HG02885 (cell line): Measurements from ENCODE around the gene EVPLL.
"Not testable (repeated sequence)": the region's sequence is repeated elsewhere in the genome, so short reads cannot be mapped to it uniquely, and the experiment has no call there.

ENCODE experiments used
- ATAC-seq: cut with Tn5 transposase; IDR thresholded peaks from one replicate; pipeline ENCODE4 v1.9.1; 2021; ENCODE audit warnings: mild to moderate bottlenecking; ENCODE audit not compliant: unreplicated experiment, poor library complexity

Gene EVPLL

GRCh38 chr17:18377437-18378204, at the start of gene EVPLL:
Gene EVPLL (plus strand): TSS chr17:18377778. CDS start chr17:18380938, 3,160 bp downstream.
- no peak for ATAC-seq

DNA sequence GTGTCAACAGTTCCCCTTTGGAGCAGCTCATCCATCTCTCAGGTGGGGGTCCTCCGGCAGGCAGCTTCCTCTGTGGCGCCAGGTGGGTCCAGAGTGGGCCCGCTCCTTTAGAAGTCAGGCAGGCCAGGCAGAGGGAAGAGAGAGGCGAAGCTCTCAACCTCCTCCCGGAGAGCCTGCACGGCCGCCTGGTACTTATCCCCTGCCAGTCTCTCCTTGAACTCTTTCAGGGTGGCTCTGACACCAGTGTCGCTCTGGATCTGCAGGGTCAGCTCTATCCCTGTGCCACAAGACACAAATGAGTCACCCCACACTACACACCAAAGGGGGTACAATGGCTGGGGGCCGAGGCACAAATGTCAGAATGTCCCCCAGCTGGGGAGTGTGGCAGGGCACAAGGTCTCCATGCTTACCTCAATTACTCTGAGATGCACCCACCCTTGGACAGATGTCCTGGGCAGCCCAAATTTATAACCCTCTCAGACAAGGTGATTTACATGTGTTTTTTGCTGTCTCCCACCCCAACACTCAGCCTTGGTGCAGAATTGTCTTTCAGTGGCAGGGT, 48.9 kb upstream of the EVPLL start:
- ATAC-seq = no peak

- ATAC-seq = no peak
Measured at GRCh38 chr17:18331879-18332278, 45.7 kb upstream of the EVPLL start.

DNA sequence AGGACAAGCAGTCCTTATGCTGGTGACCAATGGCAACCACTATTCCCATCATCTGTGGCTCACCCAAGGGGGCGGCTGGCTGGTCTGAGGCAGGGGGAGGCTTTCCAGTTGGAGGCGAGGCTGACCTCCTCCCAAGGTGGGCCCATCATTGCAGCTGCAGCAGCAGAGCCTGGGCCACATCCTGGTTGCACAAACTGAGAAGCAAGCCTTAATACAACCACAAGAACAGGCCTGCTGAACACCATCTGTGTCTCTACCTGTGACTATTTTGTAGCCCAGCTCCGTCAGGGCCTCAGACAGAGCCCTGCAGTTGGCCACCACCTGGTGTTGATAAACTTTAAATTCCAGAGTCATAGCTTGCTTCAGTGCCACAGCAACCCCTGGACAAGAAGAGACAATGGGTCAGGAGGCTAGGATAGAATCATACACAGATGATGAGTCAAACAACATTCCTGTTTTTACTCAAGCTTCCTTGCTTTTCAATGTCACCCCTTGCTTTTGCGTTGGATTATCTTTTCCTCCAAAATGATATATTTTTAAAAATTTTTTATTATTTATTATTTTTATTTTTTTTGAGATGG, 44.6 kb upstream of the EVPLL start:
- ATAC-seq = no peak

DNA sequence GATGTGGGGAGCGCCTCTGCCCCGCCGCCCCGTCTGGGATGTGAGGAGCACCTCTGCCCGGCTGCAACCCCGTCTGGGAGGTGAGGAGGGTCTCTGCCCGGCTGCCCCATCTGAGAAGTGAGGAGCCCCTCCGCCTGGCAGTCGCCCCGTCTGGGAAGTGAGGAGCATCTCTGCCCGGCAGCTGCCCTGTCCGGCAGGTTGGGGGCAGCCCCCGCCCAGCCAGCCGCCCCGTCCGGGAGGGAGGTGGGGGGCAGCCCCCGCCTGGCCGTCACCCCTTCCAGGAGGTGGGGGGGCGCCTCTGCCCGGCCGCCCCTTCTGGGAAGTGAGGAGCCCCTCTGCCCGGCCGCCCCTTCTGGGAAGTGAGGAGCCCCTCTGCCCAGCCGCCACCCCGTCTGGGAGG, 39.4 kb upstream of the EVPLL start:
- not testable (repeated sequence) for ATAC-seq

GRCh38 chr17:18339933-18340332, 37.6 kb upstream of the EVPLL start:
- no peak for ATAC-seq

DNA sequence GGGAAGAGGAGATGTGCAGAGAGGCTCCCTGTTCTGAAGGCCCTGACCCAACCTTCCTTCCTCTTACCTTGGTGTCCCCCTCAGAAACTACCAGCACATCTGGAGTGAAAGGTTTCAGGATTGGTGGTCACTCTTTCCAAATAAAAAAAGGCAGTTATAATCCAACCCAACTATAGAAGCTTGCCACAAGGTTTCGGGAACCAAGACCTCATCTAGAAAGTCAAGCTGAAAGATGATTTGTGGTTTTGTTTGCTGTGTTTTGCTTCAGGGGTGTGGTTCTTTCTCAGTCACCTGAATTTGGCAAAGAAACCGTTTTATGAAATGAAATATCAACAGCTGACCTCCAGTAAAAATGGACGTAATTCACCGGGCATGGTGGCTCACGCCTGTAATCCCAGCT, 33.6 kb upstream of the EVPLL start:
- ATAC-seq = no peak

DNA sequence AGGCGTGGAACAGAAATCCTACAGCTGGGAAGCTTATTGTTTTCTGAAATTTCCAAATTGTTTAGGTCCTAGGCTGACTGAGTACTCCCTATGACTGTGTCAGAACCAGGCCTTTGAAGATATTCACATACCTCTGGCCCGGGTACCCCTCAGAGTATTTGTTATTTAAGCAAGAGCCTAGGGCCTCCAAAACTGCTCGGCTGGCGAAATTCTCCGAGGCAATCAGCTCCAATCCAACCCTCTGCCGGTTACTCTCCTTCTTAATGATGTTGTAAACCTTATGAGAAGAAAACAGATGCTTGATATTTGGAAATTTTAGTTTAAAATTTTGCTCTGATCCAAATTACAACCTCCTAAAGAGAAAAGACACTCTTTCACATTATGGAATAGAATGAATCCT, 24.0 kb upstream of the EVPLL start:
- no peak for ATAC-seq

- ATAC-seq = no peak
Measured at GRCh38 chr17:18356624-18357023, 21.0 kb upstream of the EVPLL start.

GRCh38 chr17:18360518-18360917, 17.1 kb upstream of the EVPLL start:
- no peak for ATAC-seq

DNA sequence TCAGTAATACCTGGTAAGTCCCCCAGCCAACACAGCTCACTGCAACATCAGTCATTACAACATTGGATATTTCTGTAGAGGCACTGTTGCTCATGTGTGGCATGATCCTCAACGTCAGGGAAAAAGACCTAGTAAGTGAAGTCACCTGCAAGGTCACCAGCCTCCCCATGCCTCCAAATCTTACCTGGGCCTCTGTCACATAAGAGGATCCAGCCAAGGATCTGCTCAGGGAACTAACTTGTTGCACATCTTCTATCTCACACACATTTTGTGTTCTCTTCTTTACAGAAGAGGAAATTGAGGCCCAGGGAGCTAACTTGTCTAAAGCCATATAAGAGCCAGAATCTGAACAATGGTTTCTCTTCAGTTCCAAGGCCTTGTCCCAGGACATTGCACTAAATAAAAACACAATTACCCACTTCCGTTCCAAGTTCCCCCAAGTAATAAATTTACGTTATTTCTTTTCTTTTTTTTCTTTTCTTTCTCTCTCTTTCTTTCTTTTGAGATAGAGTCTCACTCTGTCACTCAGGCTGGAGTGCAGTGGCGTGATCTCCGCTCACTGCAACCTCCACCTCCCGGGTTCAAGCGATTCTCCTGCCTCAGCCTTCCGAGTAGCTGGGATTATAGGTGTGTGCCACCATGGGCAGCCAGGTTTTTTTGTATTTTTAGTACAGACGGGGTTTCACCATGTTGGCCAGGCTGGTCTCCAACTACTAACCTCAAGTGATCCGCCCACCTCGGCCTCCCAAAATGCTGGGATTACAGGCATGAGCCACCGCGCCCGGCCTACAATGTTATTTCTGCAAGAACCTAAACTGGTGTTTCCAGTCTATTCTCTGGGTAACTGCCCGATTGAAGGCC, 15.5 kb upstream of the EVPLL start:
- no peak for ATAC-seq

GRCh38 chr17:18362698-18363100, 14.9 kb upstream of the EVPLL start:
- no peak for ATAC-seq

GRCh38 chr17:18363101-18364049, 14.2 kb upstream of the EVPLL start, which contains the start of gene SHMT1:
Gene SHMT1 (minus strand): TSS chr17:18363550. CDS start chr17:18355981, 7,569 bp downstream.
- ATAC-seq = peak; percentile 98

GRCh38 chr17:18364166-18364565, 13.4 kb upstream of the EVPLL start:
- no peak for ATAC-seq

GRCh38 chr17:18368946-18369345, 8.6 kb upstream of the EVPLL start:
- ATAC-seq = no peak

DNA sequence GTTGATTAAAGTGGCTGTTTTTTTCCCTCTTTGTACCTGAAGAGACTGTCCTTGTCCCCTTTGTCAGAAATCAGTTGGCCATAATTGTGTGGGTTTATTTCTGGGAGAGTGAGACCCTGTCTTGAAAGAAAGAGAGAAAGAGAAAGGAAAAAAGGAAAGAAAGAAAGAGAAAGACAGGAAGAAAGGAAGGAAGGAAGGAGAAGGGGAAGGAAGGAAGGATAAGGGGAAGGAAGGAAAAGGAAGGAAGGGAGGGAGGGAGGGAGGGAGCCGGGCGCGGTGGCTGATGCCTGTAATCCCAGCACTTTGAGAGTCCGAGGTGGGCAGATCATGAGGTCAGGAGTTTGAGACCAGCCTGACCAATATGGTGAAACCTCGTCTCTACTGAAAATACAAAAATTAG, 6.8 kb upstream of the EVPLL start:
- ATAC-seq = no peak

DNA sequence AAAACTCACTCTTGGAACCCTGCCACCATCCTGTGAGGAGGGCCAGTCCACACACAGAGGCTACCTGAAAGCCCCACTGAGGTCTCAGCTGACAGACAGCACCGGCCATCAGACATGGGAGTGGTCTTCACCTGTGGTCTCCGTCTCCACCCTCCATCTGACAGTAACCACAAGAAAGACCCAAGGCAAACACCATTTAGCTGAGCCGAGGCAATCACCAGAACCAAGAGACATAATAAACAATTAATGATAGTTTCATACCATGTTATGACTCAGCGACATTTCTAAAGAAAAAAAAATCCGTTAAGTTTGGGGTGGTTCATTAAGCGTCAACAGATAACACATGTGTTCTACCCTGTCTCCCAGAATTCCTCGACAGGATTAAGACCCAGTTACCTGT, 6.1 kb upstream of the EVPLL start:
- ATAC-seq = no peak

- not testable (repeated sequence) for ATAC-seq
Measured at GRCh38 chr17:18373181-18373580, 4.4 kb upstream of the EVPLL start.

DNA sequence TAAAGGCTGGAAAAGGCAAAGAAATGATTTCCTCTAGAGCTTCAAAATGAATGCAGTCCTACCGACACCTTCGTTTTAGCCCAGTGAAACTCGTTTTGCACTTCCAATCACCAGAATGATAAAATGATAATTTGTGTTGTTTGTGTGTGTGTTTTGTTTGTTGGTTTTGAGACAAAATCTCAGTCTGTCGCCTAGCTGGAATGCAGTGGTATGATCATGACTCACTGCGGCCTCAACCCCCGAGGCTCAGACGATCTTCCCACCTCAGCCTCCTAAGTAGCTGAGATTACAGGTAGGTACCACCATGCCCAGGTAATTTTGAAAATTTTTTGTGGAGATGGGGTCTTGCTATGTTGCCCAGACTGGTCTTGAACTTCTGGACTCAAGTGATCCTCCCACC, 3.4 kb upstream of the EVPLL start:
- ATAC-seq = no peak

DNA sequence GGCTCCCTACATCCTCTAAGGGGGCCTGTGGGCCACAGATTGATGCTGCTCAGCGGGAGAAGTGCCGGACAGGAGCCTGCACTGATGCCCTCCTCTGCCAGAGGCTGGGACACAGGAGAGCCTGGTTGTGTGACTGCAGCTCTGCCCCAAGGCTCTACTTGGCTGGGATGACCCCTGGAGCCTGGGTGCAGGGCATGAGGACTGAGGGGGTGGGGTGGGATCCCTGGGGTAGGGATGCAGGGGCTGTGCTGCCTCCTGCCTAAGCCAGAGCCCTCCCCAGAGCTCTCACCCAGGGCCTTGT, 577 bp downstream of the EVPLL start:
- ATAC-seq = no peak
